H1 (cell line): ENCODE data around the gene KCND3. TPM values are rescaled to one million over a fixed set of nuclear protein-coding genes. Genes with fewer than 3 reads are reported as not detected.

ENCODE experiments used
- ASH2L ChIP-seq: fragments of 200-600, 300-600 bp; sonication (generic); IDR thresholded peaks from one replicate; pipeline ENCODE4 v1.7.1; 2017; ENCODE audit warnings: low read length
- CHD2 ChIP-seq: IDR thresholded peaks from 2 replicates; pipeline ENCODE4 v1.6.1; 2012; ENCODE audit warnings: low read length, improper control_type of control experiment
- CTCF ChIP-seq, 3 experiments: IDR thresholded peaks; 1 replicate in 2 of 3; 2 replicates in 1 of 3; pipeline versions ENCODE4 v1.5.1 to v1.6.1; 2011; ENCODE audit warnings: low read length in 3 of 3, mild to moderate bottlenecking in 3 of 3, inconsistent platforms in 2 of 3, low read depth in 1 of 3, moderate library complexity in 1 of 3; ENCODE audit not compliant: insufficient read depth in 1 of 3; ENCODE audit errors: control extremely low read depth in 1 of 3
- E2F6 ChIP-seq: IDR thresholded peaks from 2 replicates; pipeline ENCODE4 v1.6.1; 2012; ENCODE audit warnings: inconsistent platforms
- EGR1 ChIP-seq: IDR thresholded peaks from 2 replicates; pipeline ENCODE4 v1.6.1; 2011; ENCODE audit warnings: low read depth, low read length, borderline replicate concordance
- EZH2 ChIP-seq: fragments of 200-600 bp; sonication (generic); IDR thresholded peaks from 2 replicates; pipeline ENCODE4 v1.7.1; 2012; ENCODE audit warnings: low read depth, mild to moderate bottlenecking, moderate library complexity, low read length, inconsistent platforms; ENCODE audit not compliant: severe bottlenecking
- KDM5A ChIP-seq: fragments of 200-600 bp; IDR thresholded peaks from 2 replicates; pipeline ENCODE4 v1.7.1; 2012; ENCODE audit warnings: mild to moderate bottlenecking, low read length, inconsistent platforms, mixed read lengths
- MAX ChIP-seq: IDR thresholded peaks from 2 replicates; pipeline ENCODE4 v1.6.1; 2012; ENCODE audit warnings: inconsistent platforms
- POLR2A ChIP-seq, 2 experiments: IDR thresholded peaks; 1 replicate in 1 of 2; 2 replicates in 1 of 2; pipeline ENCODE4 v1.6.1; 2011; ENCODE audit warnings: low read depth in 2 of 2, low read length in 2 of 2, mild to moderate bottlenecking in 2 of 2; ENCODE audit errors: control extremely low read depth in 1 of 2
- POLR2AphosphoS5 ChIP-seq: IDR thresholded peaks from 2 replicates; pipeline ENCODE4 v1.6.1; 2011; ENCODE audit warnings: low read depth, low read length
- RBBP5 ChIP-seq: IDR thresholded peaks from 2 replicates; pipeline ENCODE4 v1.7.1; 2012; ENCODE audit warnings: low read depth, mild to moderate bottlenecking, inconsistent platforms, low read length, moderate library complexity, borderline replicate concordance
- RXRA ChIP-seq: IDR thresholded peaks from 2 replicates; pipeline ENCODE4 v1.6.1; 2011; ENCODE audit warnings: low read depth, mild to moderate bottlenecking, low read length, moderate library complexity; ENCODE audit not compliant: insufficient read depth
- SIN3A ChIP-seq, 2 experiments: IDR thresholded peaks in 1 of 2; conservative IDR thresholded peaks in 1 of 2; 2 replicates each; pipeline ENCODE4 v1.6.1; 2011 to 2012; ENCODE audit warnings: low read length in 2 of 2, improper control_type of control experiment in 1 of 2, low read depth in 1 of 2, mild to moderate bottlenecking in 1 of 2
- SIRT6 ChIP-seq: IDR thresholded peaks from one replicate; pipeline ENCODE4 v1.7.1; 2012; ENCODE audit warnings: low read length, inconsistent platforms
- SIX5 ChIP-seq: IDR thresholded peaks from 2 replicates; pipeline ENCODE4 v1.6.1; 2011; ENCODE audit warnings: mild to moderate bottlenecking, low read depth, low read length
- SP1 ChIP-seq: IDR thresholded peaks from 2 replicates; pipeline ENCODE4 v1.6.1; 2011; ENCODE audit warnings: low read depth, low read length
- SP2 ChIP-seq: IDR thresholded peaks from 2 replicates; pipeline ENCODE4 v1.6.1; 2012; ENCODE audit warnings: mild to moderate bottlenecking, low read length, inconsistent platforms
- SRF ChIP-seq: IDR thresholded peaks from 2 replicates; pipeline ENCODE4 v1.6.1; 2011; ENCODE audit warnings: mild to moderate bottlenecking, low read depth, low read length, moderate library complexity
- SUZ12 ChIP-seq: fragments of 200-600 bp; sonication (generic); IDR thresholded peaks from 2 replicates; pipeline ENCODE4 v1.6.1; 2012; ENCODE audit warnings: mild to moderate bottlenecking, inconsistent platforms, low read length, moderate library complexity, mixed read lengths
- TAF1 ChIP-seq: IDR thresholded peaks from 2 replicates; pipeline ENCODE4 v1.6.1; 2011; ENCODE audit warnings: mild to moderate bottlenecking, low read depth, low read length
- TCF12 ChIP-seq: IDR thresholded peaks from 2 replicates; pipeline ENCODE4 v1.6.1; 2011; ENCODE audit warnings: low read depth, mild to moderate bottlenecking, low read length
- TEAD4 ChIP-seq: IDR thresholded peaks from 2 replicates; pipeline ENCODE4 v1.6.1; 2012; ENCODE audit warnings: low read depth, low read length, inconsistent platforms, mixed read lengths
- polyA plus RNA-seq, 7 experiments: library from polyadenylated mRNA; depleted of rRNA in 3 of 7; stranded (reverse) in 5 of 7; unstranded in 2 of 7; fragments of >200 nt in 5 of 7; fragments of 200-250 nt in 2 of 7; gene quantifications; 1 replicate in 5 of 7; 2 replicates in 1 of 7; 4 replicates in 1 of 7; pipeline versions ENCODE4 v1.2.1 to v1.2.3, GENCODE V29; 2011 to 2013; ENCODE audit warnings: missing spikeins in 2 of 7, mixed read lengths in 2 of 7
- total RNA-seq: library from RNA; stranded (reverse); fragmentation: NEBNext Ultra II Directional; extraction: Animal tissue kit (Norgen Biotek cat#: 25700); gene quantifications from 2 replicates; pipeline ENCODE4 v1.2.1, GENCODE V29; 2021

KCND3 gene
- total and polyA plus RNA-seq, 2 of the 8 experiments (the other 6 are each of a cell fraction or from before 2014, with no cell fraction given): 0.14 to 0.48 TPM

GRCh38 chr1:111755331-111756123 is 233.9 kb downstream of the KCND3 start, which contains the start of gene DDX20 (continued):
- TF ChIP-seq SRF (no peak), MAX (peak; percentile 81), EZH2 (no peak), ASH2L (peak; percentile 71), E2F6 (peak; percentile 66), SIX5 (no peak), EGR1 (0 out of 2 replicates have a peak, but pooled peaks have one; percentile 20), CHD2 (peak; percentile 96), POLR2A (IDR thresholded peaks at IDR 0.05; ENCODE audit: control extremely low read depth in 1 of 2, low read depth in 2 of 2, low read length in 2 of 2) (peak; percentile 78 to 91), SUZ12 (no peak), TAF1 (peak; percentile 95), SIRT6 (no peak), RBBP5 (peak; percentile 58), RXRA (no peak), SP2 (no peak), CTCF (IDR thresholded peaks at IDR 0.05; ENCODE audit: control extremely low read depth in 1 of 3, insufficient read depth in 1 of 3, low read depth in 1 of 3, low read length in 3 of 3) (peak; percentile 67 to 84 (median 83)), KDM5A (peak; percentile 71), TEAD4 (no peak), TCF12 (0 out of 2 replicates have a peak, but pooled peaks have one; percentile 36), SIN3A (conservative IDR thresholded peaks at IDR 0.05 in 1 of 2, IDR thresholded peaks at IDR 0.05 in 1 of 2; ENCODE audit: low read depth in 1 of 2, low read length in 2 of 2) (peak; percentile 74 to 95; a peak in 2 of 4 replicates), SP1 (peak; percentile 91), POLR2AphosphoS5 (peak; percentile 92)
